T47D (cell line): Measurements from ENCODE around the gene DPH2.
A peak's percentile ranks its signal among the peaks of the same experiment; 100 is the strongest.

Source experiments
- DNase-seq, 2 experiments: peaks; one replicate each; pipeline versions ENCODE4 v3.0.0 to v3.0.0-alpha.2; 2011 to 2012; ENCODE audit warnings: low read depth in 1 of 2, low spot score in 1 of 2
- JUND ChIP-seq: IDR thresholded peaks from 2 replicates; pipeline ENCODE4 v1.6.1; 2012; ENCODE audit warnings: low read depth
- in situ Hi-C: cut with HindIII; loops from 2 replicates; pipeline ENCODE4 v1.10.0; 2016; ENCODE audit warnings: low sequenced_read_pairs, low pct_unique_long_range_greater_than_20kb

DPH2 gene

GRCh38 chr1:43977376-43978263 lies 7.8 kb downstream of the DPH2 start:
- TF ChIP-seq JUND = no peak
- DNase-seq = no peak
- in situ Hi-C loops = no loop called here

GRCh38 chr1:43978264-43978550 lies 8.4 kb downstream of the DPH2 start:
- no peak for DNase-seq

DNA sequence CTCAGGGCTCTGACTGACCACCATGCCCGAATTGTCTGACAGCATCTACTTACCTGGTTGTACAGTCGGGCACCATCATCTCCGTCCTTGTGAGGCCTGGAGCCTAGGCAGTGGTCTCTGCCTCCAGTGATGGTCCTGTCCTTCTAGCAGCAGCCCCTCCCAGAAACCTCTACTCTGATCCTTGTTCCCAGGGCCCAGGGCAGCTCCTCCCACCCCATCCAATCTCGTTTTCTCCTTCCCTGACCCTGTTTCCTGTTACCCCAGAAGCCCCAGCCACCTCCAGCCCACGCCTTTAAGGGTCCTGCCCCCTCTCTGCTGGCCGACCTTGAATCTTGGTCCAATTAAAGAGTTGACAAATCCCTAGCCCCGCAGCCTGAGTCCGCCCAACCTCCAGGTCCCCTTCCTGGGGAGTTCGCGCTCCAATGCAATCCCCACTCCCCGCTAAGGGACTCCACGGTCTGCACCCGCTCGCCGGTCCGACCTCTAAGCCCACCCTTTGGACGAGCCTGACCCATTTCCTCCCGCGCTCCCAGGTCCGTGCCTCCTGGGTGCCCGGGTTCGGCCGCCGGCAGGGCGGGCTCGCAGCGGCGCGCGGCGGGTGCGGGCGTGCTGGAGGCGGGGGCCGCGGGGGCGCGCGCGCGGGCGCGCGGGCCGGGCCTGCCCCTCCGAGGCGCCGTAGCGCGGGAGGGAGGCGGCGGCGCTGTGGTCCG lies 8.9 kb downstream of the DPH2 start, which contains the start of gene B4GALT2:
Gene B4GALT2, plus strand, starts transcription at position 660 of the 710 bp plus-strand sequence. CDS start 1,951 bp downstream, outside the sequence.
- in situ Hi-C loops = no loop called here
- TF ChIP-seq JUND = no peak
- DNase-seq = peak; percentile 47 to 74

More at GRCh38 chr1:43978264-43978550, 8.4 kb downstream of the DPH2 start:
- in situ Hi-C loops = no loop called here
- no peak for TF ChIP-seq JUND

- in situ Hi-C loops = no loop called here
- DNase-seq = no peak
- no peak for TF ChIP-seq JUND
These were observed 9.4 kb downstream of the DPH2 start for GRCh38 chr1:43979261-43979527.

- DNase-seq = peak in 1 of 2 experiments; percentile 33
- in situ Hi-C loops = no loop called here
- TF ChIP-seq JUND = no peak
These were observed 9.9 kb downstream of the DPH2 start for GRCh38 chr1:43979528-43980254.

GRCh38 chr1:43980255-43981134 lies 10.7 kb downstream of the DPH2 start:
- DNase-seq = no peak
- no peak for TF ChIP-seq JUND
- in situ Hi-C loops = no loop called here

DNA sequence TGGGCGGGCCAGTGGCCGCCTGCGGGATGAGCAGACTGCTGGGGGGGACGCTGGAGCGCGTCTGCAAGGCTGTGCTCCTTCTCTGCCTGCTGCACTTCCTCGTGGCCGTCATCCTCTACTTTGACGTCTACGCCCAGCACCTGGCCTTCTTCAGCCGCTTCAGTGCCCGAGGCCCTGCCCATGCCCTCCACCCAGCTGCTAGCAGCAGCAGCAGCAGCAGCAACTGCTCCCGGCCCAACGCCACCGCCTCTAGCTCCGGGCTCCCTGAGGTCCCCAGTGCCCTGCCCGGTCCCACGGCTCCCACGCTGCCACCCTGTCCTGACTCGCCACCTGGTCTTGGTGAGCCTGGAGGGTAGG lies 11.3 kb downstream of the DPH2 start:
- TF ChIP-seq JUND = no peak
- in situ Hi-C loops = no loop called here
- no peak for DNase-seq

- no peak for DNase-seq
- in situ Hi-C loops = no loop called here
- no peak for TF ChIP-seq JUND
These were observed 11.8 kb downstream of the DPH2 start for GRCh38 chr1:43981636-43982035.

DNA sequence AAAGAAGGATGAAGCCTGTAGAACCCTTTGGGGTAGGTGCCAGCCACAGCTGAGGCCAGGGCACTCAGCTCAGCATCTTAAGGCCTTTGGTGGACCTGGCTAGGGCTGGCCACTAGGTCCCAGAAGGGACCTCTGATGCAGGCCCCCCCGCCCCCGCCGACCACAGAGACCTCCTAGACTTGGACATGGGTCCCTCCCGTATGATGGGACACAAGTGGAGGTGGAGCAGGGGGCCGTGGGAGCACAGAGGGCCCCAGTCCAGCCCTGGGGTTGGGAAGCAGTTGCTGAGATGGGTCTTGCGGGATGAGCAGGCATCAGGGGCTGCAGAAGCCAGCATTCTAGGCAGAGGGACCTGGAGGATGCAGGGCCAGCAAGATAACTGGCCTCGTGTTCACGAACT lies 12.4 kb downstream of the DPH2 start:
- no peak for DNase-seq
- in situ Hi-C loops = no loop called here
- TF ChIP-seq JUND = no peak

DNA sequence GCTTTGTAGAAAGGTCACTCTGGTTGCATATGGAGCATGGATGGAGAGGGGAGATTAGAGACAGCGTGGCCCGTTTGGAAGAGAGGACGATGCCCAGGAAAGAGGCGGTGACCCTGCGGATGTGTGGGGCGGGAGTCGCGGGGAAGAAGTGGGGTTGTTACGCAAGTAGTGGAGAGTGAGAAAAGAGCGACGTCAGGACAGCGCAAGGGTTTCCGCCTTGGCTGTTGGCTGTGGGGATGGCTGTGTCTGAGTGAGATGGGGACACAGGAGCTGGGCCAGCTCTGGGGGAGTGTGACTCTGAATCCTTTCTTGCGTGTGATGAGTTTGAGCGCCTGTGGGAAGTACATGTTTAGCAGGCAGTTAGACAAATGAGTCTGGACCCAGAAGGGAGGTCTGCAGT lies 13.0 kb downstream of the DPH2 start:
- in situ Hi-C loops = no loop called here
- no peak for TF ChIP-seq JUND
- DNase-seq = no peak

DNA sequence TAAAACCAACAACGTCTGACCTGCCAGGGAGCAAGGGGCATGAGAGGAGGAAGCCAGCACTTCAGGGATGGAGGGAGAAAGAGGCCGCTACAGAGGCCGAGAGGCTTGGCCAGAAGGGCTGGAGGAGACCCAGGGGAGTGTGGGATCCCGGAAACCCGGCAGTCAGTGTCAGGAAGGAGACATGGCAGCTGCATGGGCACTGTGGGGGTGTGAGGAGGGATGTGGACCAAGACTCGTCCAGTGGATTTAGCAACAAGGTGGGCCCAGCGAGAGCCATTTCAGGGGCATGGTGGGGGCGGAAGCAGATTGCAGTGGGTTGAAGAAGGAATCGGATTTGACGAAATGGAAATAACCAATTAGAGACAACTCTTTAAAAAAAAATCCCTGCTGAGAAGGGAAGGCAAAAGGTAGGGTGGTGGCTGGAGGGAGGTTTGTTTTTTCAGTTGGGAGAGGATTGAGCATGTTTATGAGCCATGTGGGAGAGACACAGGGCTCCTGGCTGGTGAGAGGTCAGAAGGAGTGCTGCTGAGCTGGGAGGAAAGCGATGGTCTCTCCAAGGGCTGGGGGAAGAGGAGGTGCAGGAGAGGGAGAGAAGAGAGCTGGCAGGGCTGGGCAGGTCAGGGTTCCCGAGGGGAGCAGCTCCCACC lies 13.6 kb downstream of the DPH2 start:
- no peak for TF ChIP-seq JUND
- in situ Hi-C loops = no loop called here
- no peak for DNase-seq

- in situ Hi-C loops = no loop called here
- TF ChIP-seq JUND = no peak
- no peak for DNase-seq
These were observed 15.0 kb downstream of the DPH2 start for GRCh38 chr1:43984855-43985254.
